Peyer's patch (tissue), 4 donors: ENCODE results near the gene CKS1B.

Experiments
- CTCF ChIP-seq, 6 experiments: fragments of 450-650 bp in 4 of 6; fragments of 200-600 bp in 2 of 6; sonication (generic) in 1 of 6; IDR thresholded peaks; one replicate each; pipeline ENCODE4 v1.5.1; 2017 to 2019; ENCODE audit warnings: antibody characterized with exemption in 6 of 6, mild to moderate bottlenecking in 3 of 6, moderate library complexity in 1 of 6
- POLR2A ChIP-seq, 2 donors: fragments of 450-650 bp; IDR thresholded peaks; one replicate each; pipeline ENCODE4 v1.5.1; 2017; ENCODE audit warnings: antibody characterized with exemption in 2 of 2, mild to moderate bottlenecking in 2 of 2, moderate library complexity in 2 of 2

- TF ChIP-seq CTCF (IDR thresholded peaks at IDR 0.05) (peak in 5 of 6 experiments; percentile 28 to 56 (median 49)), POLR2A (IDR thresholded peaks at IDR 0.05) (peak in 1 of 2 donors; percentile 81)
These were observed 37.9 kb upstream of the CKS1B start, which contains the start of gene PMVK for GRCh38 chr1:154936555-154937084.
